ENCODE data around the gene CEACAM21. TPM values are rescaled to one million over a fixed set of nuclear protein-coding genes. Genes with fewer than 3 reads are reported as not detected.

Gene CEACAM21
- total RNA-seq, 1 experiment from 2014 or later = not detected

- in situ Hi-C loops (cut with HindIII; ENCODE audit: low pct_unique_long_range_greater_than_20kb, low sequenced_read_pairs) = no loop called here
- no peak for DNase-seq (ENCODE audit: low read depth)
Measured at GRCh38 chr19:41626877-41627276, 50.9 kb downstream of the CEACAM21 start, which contains the start of gene CEACAM4. Gene CEACAM4 (minus strand): TSS chr19:41627074. CDS start chr19:41626963, 111 bp downstream.

GRCh38 chr19:41627966-41628675, 52.2 kb downstream of the CEACAM21 start:
- in situ Hi-C loops (cut with HindIII; ENCODE audit: low pct_unique_long_range_greater_than_20kb, low sequenced_read_pairs) = no loop called here
- no peak for DNase-seq (ENCODE audit: low read depth)

Other genes starting within 250 kb of the CEACAM21 start
- gene TGFB1, start 222.2 kb upstream of the CEACAM21 start, total RNA-seq (2014; rRNA removed; shearing (Covaris generic); ENCODE audit: low replicate concordance) = 5.2 and 7.2 TPM in 2 replicates
- gene B9D2, start 212.0 kb upstream of the CEACAM21 start, total RNA-seq (2014; rRNA removed; shearing (Covaris generic); ENCODE audit: low replicate concordance) = 15.1 and 35.0 TPM in 2 replicates
- gene TMEM91, start 199.6 kb upstream of the CEACAM21 start, total RNA-seq (2014; rRNA removed; shearing (Covaris generic); ENCODE audit: low replicate concordance) = 4.1 and 7.5 TPM in 2 replicates
- gene EXOSC5, start 178.8 kb upstream of the CEACAM21 start, total RNA-seq (2014; rRNA removed; shearing (Covaris generic); ENCODE audit: low replicate concordance) = 78.5 and 97.8 TPM in 2 replicates
- gene BCKDHA, start 178.3 kb upstream of the CEACAM21 start, total RNA-seq (2014; rRNA removed; shearing (Covaris generic); ENCODE audit: low replicate concordance) = 121 and 196 TPM in 2 replicates
- gene B3GNT8, start 148.8 kb upstream of the CEACAM21 start, total RNA-seq (2014; rRNA removed; shearing (Covaris generic); ENCODE audit: low replicate concordance) = 0.41 TPM in 1 of 2 replicates, not detected in the other
- 68.5 and 79.9 TPM in 2 replicates for gene DMAC2, start 136.3 kb upstream of the CEACAM21 start, total RNA-seq (2014; rRNA removed; shearing (Covaris generic); ENCODE audit: low replicate concordance)
- gene ERICH4, start 133.0 kb upstream of the CEACAM21 start, total RNA-seq (2014; rRNA removed; shearing (Covaris generic); ENCODE audit: low replicate concordance) = not detected in 2 replicates
- gene CEACAM4, start 50.9 kb downstream of the CEACAM21 start, total RNA-seq (2014; rRNA removed; shearing (Covaris generic); ENCODE audit: low replicate concordance) = not detected in 2 replicates
- not detected in 2 replicates for gene CEACAM7, start 112.1 kb downstream of the CEACAM21 start, total RNA-seq (2014; rRNA removed; shearing (Covaris generic); ENCODE audit: low replicate concordance)
- not detected in 2 replicates for gene CEACAM5, start 132.5 kb downstream of the CEACAM21 start, total RNA-seq (2014; rRNA removed; shearing (Covaris generic); ENCODE audit: low replicate concordance)
- gene CEACAM6, start 179.4 kb downstream of the CEACAM21 start, total RNA-seq (2014; rRNA removed; shearing (Covaris generic); ENCODE audit: low replicate concordance) = 2.8 and 4.1 TPM in 2 replicates
- gene CEACAM3, start 220.4 kb downstream of the CEACAM21 start, total RNA-seq (2014; rRNA removed; shearing (Covaris generic); ENCODE audit: low replicate concordance) = not detected in 2 replicates